Colon (tissue), 2 donors: Measurements from ENCODE around the gene PGC.

Experiments
- FAIRE-seq: peaks from 2 replicates; lab custom pipeline; 2012; peaks lifted over from hg19 to GRCh38; lab: Jason Lieb, UNC
- donor health status: control.
- donor health status: control.

PGC gene

GRCh38 chr6:41747256-41748101 is at the start of gene PGC:
PGC (minus strand) TSS chr6:41747397; CDS start chr6:41747334, 63 bp downstream.
- FAIRE-seq = no peak

GRCh38 chr6:41796474-41796873 is 49.3 kb upstream of the PGC start:
- FAIRE-seq = no peak

GRCh38 chr6:41791984-41792383 is 44.8 kb upstream of the PGC start:
- no peak for FAIRE-seq

- no peak for FAIRE-seq
Measured at GRCh38 chr6:41791305-41791704, 44.1 kb upstream of the PGC start.

- no peak for FAIRE-seq
Measured at GRCh38 chr6:41790045-41790444, 42.8 kb upstream of the PGC start.

GRCh38 chr6:41789390-41789724 is 42.2 kb upstream of the PGC start:
- FAIRE-seq = no peak

- no peak for FAIRE-seq
Measured at GRCh38 chr6:41787219-41787917, 40.2 kb upstream of the PGC start, which contains the start of gene TOMM6. TOMM6 (plus strand) TSS chr6:41787694; CDS start chr6:41787698, 4 bp downstream.

- FAIRE-seq = no peak
Measured at GRCh38 chr6:41786451-41787218, 39.4 kb upstream of the PGC start.

GRCh38 chr6:41785689-41786450 is 38.7 kb upstream of the PGC start:
- no peak for FAIRE-seq

GRCh38 chr6:41785254-41785653 is 38.1 kb upstream of the PGC start:
- no peak for FAIRE-seq

- FAIRE-seq = no peak
Measured at GRCh38 chr6:41784581-41785171, 37.5 kb upstream of the PGC start.

- FAIRE-seq = no peak
Measured at GRCh38 chr6:41783106-41783780, 36.0 kb upstream of the PGC start.

- FAIRE-seq = no peak
Measured at GRCh38 chr6:41781366-41781730, 34.2 kb upstream of the PGC start.

- no peak for FAIRE-seq
Measured at GRCh38 chr6:41780551-41781365, 33.6 kb upstream of the PGC start, which contains the start of gene PRICKLE4. PRICKLE4 (plus strand) TSS chr6:41780782; CDS start chr6:41783474, 2,692 bp downstream.

GRCh38 chr6:41779788-41780550 is 32.8 kb upstream of the PGC start, which contains the start of gene FRS3:
FRS3 (minus strand) TSS chr6:41779900; CDS start chr6:41776987, 2,913 bp downstream.
- no peak for FAIRE-seq

- FAIRE-seq = no peak
Measured at GRCh38 chr6:41779336-41779735, 32.1 kb upstream of the PGC start.

- FAIRE-seq = no peak
Measured at GRCh38 chr6:41778895-41779294, 31.7 kb upstream of the PGC start.

GRCh38 chr6:41777551-41778285 is 30.5 kb upstream of the PGC start:
- FAIRE-seq = no peak
